Measurements from ENCODE around the gene VWA1. TPM values are rescaled to one million over a fixed set of nuclear protein-coding genes. Genes with fewer than 3 reads are reported as not detected.

Gene VWA1
- total and polyA plus RNA-seq, 4 donors = 18.3 to 81.3 (median 32.2) TPM

GRCh38 chr1:1460540-1461130 is 25.1 kb downstream of the VWA1 start:
- WGBS = 84% methylated on average over 27 of the region's 27 CpGs
- H3K36me3 ChIP-seq (ENCODE audit: control insufficient read depth in 4 of 4, insufficient read depth in 3 of 4, low read depth in 1 of 4, low read length in 3 of 4) = no peaks in the 10 kb centered on the region
- H3K9ac ChIP-seq (ENCODE audit: low read depth in 1 of 2, low read length in 2 of 2) = no peak overlapping the region
- no peaks in the 10 kb centered on the region for H3K27me3 ChIP-seq (ENCODE audit: control insufficient read depth in 4 of 4, insufficient read depth in 4 of 4, low read length in 3 of 4)
- no peak overlapping the region for H3K27ac ChIP-seq (ENCODE audit: low read depth in 1 of 2, low read length in 2 of 2)
- H3K9me3 ChIP-seq (ENCODE audit: control insufficient read depth in 4 of 4, low read length in 3 of 4) = no peaks in the 10 kb centered on the region
- TF ChIP-seq ZBTB33 (IDR thresholded peaks at IDR 0.05) (no peak), REST (IDR thresholded peaks at IDR 0.05) (no peak), CTCF (IDR thresholded peaks at IDR 0.05; ENCODE audit: low read depth, low read length, missing input control) (no peak), RXRA (IDR thresholded peaks at IDR 0.05) (no peak), RAD21 (IDR thresholded peaks at IDR 0.05) (no peak), MAX (IDR thresholded peaks at IDR 0.05) (no peak), JUND (IDR thresholded peaks at IDR 0.05) (no peak), ATF3 (IDR thresholded peaks at IDR 0.05) (no peak), FOXA1 (IDR thresholded peaks at IDR 0.05) (no peak), HNF4A (conservative IDR thresholded peaks at IDR 0.05) (no peak), SP1 (IDR thresholded peaks at IDR 0.05) (no peak), FOXA2 (IDR thresholded peaks at IDR 0.05) (no peak), GABPA (IDR thresholded peaks at IDR 0.05 in 1 of 2, conservative IDR thresholded peaks at IDR 0.05 in 1 of 2) (no peak), YY1 (IDR thresholded peaks at IDR 0.05) (no peak)
- no peak for DNase-seq (ENCODE audit: low spot score)
- H3K4me3 ChIP-seq (ENCODE audit: low read depth in 1 of 3, low read length in 3 of 3) = no peak overlapping the region
- H3K4me1 ChIP-seq (ENCODE audit: control insufficient read depth in 4 of 4, insufficient read depth in 4 of 4, low read length in 3 of 4) = peaks cover 0 to 5% (median 5%) of the 10 kb centered on the region in 4 donors

- no peak overlapping the region for H3K4me3 ChIP-seq (ENCODE audit: low read depth in 1 of 3, low read length in 3 of 3)
Observed at GRCh38 chr1:1461721-1462317, 26.3 kb downstream of the VWA1 start.

More at GRCh38 chr1:1461721-1462317, 26.3 kb downstream of the VWA1 start:
- no peaks in the 10 kb centered on the region for H3K9me3 ChIP-seq (ENCODE audit: control insufficient read depth in 4 of 4, low read length in 3 of 4)
- H3K9ac ChIP-seq (ENCODE audit: low read depth in 1 of 2, low read length in 2 of 2) = no peak overlapping the region
- H3K36me3 ChIP-seq (ENCODE audit: control insufficient read depth in 4 of 4, insufficient read depth in 3 of 4, low read depth in 1 of 4, low read length in 3 of 4) = no peaks in the 10 kb centered on the region
- DNase-seq (ENCODE audit: low spot score) = no peak
- peaks cover 0 to 5% (median 3%) of the 10 kb centered on the region in 4 donors for H3K4me1 ChIP-seq (ENCODE audit: control insufficient read depth in 4 of 4, insufficient read depth in 4 of 4, low read length in 3 of 4)
- TF ChIP-seq FOXA1 (IDR thresholded peaks at IDR 0.05) (no peak), ZBTB33 (IDR thresholded peaks at IDR 0.05) (no peak), SP1 (IDR thresholded peaks at IDR 0.05) (no peak), CTCF (IDR thresholded peaks at IDR 0.05; ENCODE audit: low read depth, low read length, missing input control) (no peak), JUND (IDR thresholded peaks at IDR 0.05) (no peak), GABPA (IDR thresholded peaks at IDR 0.05 in 1 of 2, conservative IDR thresholded peaks at IDR 0.05 in 1 of 2) (no peak), YY1 (IDR thresholded peaks at IDR 0.05) (no peak), ATF3 (IDR thresholded peaks at IDR 0.05) (no peak), HNF4A (conservative IDR thresholded peaks at IDR 0.05) (no peak), HNF4G (IDR thresholded peaks at IDR 0.05) (no peak), TAF1 (conservative IDR thresholded peaks at IDR 0.05) (no peak)
- H3K27me3 ChIP-seq (ENCODE audit: control insufficient read depth in 4 of 4, insufficient read depth in 4 of 4, low read length in 3 of 4) = no peaks in the 10 kb centered on the region
- H3K27ac ChIP-seq (ENCODE audit: low read depth in 1 of 2, low read length in 2 of 2) = no peak overlapping the region
- WGBS = 75% methylated on average over 18 of the region's 18 CpGs

All from liver (tissue), 9 donors.